Measurements from ENCODE around the gene ARSG.
"Not testable (repeated sequence)": the region's sequence is repeated elsewhere in the genome, so short reads cannot be mapped to it uniquely, and the experiment has no call there.

The ARSG gene

GRCh38 chr17:68290955-68291835 is at the start of gene ARSG, which contains the start of gene SLC16A6:
ARSG (plus strand) TSS chr17:68291495; CDS start chr17:68307494, 15,999 bp downstream.
SLC16A6 (minus strand) TSS chr17:68291127; CDS start chr17:68278320, 12,807 bp downstream.
- peak; percentile 83 for DNase-seq

GRCh38 chr17:68246271-68247028 is 44.8 kb upstream of the ARSG start:
- no peak for DNase-seq

- DNase-seq, result peak; percentile 98
These were observed 43.7 kb upstream of the ARSG start, which contains the start of gene AMZ2 for GRCh38 chr17:68247445-68248198. AMZ2 (plus strand) TSS chr17:68248043; CDS start chr17:68250188, 2,145 bp downstream.

- no peak for DNase-seq
These were observed 43.0 kb upstream of the ARSG start for GRCh38 chr17:68248199-68248825.

DNA sequence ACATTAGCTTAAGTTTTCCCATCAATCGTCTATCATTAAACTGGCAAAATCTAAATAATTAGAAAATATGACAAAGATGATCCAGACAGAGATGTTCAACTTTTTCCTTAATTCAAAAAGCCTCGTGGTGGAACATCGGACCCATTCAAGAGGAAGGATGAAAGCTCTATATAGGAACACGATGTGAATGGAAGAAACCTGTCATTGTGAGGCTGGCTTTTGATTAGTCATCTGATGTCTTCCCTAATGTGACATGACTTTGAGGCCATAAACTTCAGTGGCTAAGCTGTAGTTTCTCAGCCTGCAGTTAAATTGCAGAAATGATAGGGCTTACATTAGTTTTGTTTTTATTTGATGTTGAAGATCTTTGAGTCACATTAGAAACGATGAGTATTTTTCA is 42.4 kb upstream of the ARSG start:
- no peak for DNase-seq

GRCh38 chr17:68249354-68249765 is 41.9 kb upstream of the ARSG start:
- DNase-seq, result no peak

GRCh38 chr17:68253426-68253825 is 37.9 kb upstream of the ARSG start:
- DNase-seq, result not testable (repeated sequence)

GRCh38 chr17:68255151-68255550 is 36.1 kb upstream of the ARSG start:
- no peak for DNase-seq

- no peak for DNase-seq
These were observed 35.4 kb upstream of the ARSG start for GRCh38 chr17:68255731-68256538.

GRCh38 chr17:68256701-68257100 is 34.6 kb upstream of the ARSG start:
- not testable (repeated sequence) for DNase-seq

- DNase-seq, result no peak
These were observed 33.4 kb upstream of the ARSG start for GRCh38 chr17:68257934-68258333.

DNA sequence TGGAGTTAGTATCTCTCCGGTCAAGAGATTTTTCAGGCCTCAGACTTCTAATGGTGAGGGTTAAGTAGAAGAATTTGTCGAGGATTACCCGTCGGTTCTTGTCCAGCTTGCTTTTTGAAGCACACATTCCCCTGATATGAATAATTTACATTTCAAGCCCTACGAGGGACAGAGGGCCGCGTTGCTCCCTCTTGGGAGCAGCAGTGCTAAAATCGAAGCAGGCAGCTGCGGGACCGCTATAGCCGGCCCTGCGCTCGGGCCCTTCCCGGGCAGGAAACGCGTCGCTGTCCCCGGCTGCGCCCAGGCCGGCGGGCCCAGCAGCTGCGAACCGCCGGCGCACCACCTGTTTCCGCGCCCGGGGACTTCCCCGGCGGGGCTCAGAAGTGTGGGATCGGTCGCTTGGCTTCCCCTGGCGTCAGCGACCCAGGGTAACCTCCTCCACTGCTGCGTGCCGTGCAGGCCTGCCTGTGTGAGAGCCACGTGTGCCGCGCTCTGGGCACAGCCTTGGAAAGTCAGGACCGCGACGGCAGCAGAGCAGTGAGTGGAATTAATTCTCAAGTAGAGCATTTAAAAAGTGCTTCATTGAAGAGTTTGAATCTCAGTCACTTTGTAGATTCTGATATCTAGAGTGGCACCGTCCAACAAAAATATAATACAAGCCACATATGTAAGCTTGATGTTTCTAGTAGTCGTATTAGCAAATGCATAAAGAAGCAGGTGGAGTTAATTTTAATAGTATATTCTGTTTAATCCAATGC is 32.2 kb upstream of the ARSG start:
- peak; percentile 67 for DNase-seq

DNA sequence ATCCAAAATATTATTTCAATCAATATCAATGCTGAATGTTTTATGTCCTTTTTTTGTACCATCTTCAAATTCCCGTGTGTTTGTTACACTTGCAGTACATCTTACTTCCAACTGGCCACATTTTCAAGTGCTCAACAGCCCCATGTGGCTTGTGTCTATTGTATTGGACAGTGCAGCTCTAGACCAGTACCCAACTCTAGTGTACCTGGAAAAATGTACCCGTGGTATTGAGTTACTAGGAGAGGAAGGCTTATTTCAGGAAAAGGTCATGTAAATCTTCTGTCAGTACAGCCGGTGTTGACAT is 31.7 kb upstream of the ARSG start:
- not testable (repeated sequence) for DNase-seq

DNA sequence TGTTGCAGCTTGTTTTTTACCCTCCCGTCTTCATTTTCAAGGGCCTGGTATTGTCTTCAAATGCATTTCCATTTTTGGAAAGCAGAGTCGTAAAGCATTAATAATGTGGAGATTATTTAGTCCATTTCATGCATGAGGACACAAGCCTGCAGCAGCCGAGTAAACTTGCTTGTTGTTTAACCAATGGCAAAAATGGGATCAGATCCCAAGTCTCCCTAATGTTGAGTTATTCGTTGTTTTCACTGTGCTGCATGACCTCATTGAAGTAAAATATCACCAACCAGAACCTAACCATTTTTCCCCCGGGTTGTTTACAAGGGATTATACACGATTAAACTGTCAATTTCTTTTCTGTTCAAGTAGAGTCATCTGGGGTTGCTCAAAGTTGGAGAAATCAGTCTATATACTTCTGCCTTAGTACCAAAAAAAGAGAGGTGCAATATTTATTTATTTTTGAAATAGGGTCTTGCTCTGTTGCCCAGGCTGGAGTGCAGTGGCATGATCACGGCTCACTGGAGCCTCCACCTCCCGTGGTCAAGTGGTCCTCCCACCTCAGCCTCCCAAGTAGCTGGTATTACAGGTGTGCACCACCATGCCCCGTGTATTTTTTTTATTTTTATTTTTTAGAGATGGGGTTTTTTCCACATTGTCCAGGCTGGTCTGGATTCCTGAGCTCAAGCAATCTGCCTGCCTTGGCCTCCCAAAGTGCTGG is 31.1 kb upstream of the ARSG start:
- no peak for DNase-seq

DNA sequence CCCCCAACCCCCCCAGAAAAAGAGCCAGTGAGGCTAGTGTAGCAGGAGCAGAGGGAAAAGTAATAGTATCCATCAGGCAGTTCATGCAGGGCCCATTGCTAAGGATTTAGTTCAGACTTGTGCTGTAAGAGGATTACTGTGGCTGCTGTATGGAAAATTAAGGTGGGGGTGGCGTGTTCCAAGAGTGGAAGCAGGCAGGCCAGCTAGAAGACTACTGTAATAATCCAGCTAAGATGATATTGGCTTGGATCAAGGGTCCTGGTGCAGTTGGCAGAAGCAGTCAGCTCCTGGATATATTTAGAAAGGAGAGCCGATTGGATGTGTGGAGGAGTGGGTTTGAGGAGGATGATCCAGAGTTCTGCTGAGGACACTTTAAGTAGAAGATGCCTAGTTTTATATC is 28.8 kb upstream of the ARSG start:
- not testable (repeated sequence) for DNase-seq

DNA sequence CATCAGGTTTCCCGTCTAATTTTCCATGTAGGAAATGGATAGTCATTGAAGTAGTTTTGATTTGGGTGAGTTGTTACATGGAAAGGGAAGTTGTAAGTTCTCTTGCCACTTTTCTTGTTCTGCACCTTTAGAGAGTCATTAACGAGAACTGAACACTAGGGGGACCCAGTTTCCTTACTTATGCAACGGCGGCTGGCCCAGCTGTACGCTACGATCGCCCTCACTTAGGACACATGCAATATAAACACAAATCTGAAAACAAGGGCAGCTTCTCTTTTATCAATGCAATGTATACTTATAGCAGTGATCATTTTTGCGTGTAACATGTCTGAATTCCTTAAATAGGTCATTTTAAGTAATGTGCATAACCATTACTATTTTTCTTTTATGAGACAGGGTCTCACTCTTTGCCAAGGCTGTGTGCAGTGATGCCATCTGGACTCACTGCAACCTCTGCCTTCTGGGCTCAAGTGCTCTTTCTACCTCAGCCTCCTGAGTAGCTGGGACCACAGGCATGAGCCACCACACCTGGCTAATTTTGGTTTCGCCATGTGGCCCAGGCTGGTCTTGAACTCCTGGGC is 28.1 kb upstream of the ARSG start:
- not testable (repeated sequence) for DNase-seq

- DNase-seq, result not testable (repeated sequence)
These were observed 25.5 kb upstream of the ARSG start for GRCh38 chr17:68265833-68266232.

DNA sequence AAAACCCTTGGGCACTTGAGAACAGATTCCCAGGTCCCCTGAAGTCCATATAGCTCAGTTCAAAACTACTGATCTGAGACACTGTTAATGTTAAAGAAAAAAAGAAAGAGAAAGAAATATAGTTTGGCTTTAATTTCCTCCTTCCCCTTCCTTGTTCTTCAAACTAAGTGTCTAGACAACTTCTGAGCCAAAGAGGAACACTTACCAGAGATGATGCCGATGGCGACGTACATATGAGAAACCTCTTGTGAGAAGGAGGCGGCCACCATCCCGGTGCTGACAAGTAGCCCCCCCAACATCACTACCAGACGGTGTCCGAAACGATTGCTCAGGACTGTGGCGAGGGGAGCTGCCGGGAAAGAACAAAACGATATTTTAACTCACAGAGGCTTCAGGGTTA is 17.6 kb upstream of the ARSG start:
- no peak for DNase-seq

- DNase-seq, result not testable (repeated sequence)
These were observed 15.0 kb upstream of the ARSG start for GRCh38 chr17:68276339-68276738.

DNA sequence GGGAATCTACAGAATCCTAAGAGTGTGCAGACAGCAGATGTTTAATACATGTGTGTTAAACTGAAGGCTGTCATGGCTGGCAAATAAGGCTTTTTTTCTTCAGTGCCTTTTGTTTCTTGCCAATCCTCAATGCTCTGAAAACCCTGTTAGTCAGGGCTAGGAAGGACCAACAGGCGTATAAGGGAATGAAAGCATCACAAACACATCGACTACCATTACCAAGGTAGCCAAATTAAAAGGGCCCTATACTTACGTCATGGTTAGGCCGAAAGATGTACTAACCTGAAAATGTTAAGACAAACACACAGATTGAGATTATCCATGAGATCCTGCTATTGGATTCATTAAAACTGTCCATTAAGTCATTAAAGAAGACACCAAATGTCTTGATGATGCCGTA is 13.5 kb upstream of the ARSG start:
- DNase-seq, result no peak

All from activated CD8-positive, alpha-beta memory T cell treated with anti-CD3 and anti-CD28 coated beads, Interleukin-2, amount 50 U/mL, for 4 hours (primary cell).